ENCODE results near the gene ENGASE. TPM values are rescaled to one million over a fixed set of nuclear protein-coding genes. Genes with fewer than 3 reads are reported as not detected.

The ENGASE gene
- total RNA-seq, 1 donor from 2014 or later, result 38.4 TPM

DNA sequence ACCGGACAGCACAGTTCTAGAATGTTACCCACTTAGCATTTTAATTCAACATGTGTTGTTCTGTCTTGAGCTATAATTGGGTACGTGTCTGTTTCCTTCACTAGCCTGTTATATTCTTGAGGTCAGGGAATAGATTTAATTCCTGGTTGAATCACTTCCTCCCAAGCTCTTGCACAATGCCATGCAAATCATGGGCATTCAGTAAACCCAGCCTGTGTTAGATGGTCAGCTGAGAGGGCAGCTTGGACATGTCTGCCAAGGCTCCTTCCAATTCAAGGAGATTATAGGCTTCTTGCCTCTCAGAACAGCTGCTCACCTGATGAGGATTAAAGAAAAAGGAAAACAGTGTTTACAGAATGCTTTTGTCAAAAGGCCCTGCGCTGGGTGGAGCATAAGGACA is 38.0 kb upstream of the ENGASE start:
- Mint-ChIP-seq H3K9me3 (ENCODE audit: unreplicated experiment) (no peaks in the 10 kb centered on the region), H3K36me3 (ENCODE audit: unreplicated experiment) (peaks cover 26% of the 10 kb centered on the region), H3K4me3 (ENCODE audit: unreplicated experiment) (no peak overlapping the region), H3K27me3 (ENCODE audit: unreplicated experiment) (peaks cover 3% of the 10 kb centered on the region), H3K27ac (ENCODE audit: unreplicated experiment) (peak overlapping the region; percentile 58), H3K4me1 (ENCODE audit: unreplicated experiment) (peaks cover 55% of the 10 kb centered on the region)
- DNase-seq (ENCODE audit: extremely low spot score, unreplicated experiment), result no peak
- TF ChIP-seq, protein P1, sequence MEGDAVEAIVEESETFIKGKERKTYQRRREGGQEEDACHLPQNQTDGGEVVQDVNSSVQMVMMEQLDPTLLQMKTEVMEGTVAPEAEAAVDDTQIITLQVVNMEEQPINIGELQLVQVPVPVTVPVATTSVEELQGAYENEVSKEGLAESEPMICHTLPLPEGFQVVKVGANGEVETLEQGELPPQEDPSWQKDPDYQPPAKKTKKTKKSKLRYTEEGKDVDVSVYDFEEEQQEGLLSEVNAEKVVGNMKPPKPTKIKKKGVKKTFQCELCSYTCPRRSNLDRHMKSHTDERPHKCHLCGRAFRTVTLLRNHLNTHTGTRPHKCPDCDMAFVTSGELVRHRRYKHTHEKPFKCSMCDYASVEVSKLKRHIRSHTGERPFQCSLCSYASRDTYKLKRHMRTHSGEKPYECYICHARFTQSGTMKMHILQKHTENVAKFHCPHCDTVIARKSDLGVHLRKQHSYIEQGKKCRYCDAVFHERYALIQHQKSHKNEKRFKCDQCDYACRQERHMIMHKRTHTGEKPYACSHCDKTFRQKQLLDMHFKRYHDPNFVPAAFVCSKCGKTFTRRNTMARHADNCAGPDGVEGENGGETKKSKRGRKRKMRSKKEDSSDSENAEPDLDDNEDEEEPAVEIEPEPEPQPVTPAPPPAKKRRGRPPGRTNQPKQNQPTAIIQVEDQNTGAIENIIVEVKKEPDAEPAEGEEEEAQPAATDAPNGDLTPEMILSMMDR (IDR thresholded peaks at IDR 0.05), result no peak

DNA sequence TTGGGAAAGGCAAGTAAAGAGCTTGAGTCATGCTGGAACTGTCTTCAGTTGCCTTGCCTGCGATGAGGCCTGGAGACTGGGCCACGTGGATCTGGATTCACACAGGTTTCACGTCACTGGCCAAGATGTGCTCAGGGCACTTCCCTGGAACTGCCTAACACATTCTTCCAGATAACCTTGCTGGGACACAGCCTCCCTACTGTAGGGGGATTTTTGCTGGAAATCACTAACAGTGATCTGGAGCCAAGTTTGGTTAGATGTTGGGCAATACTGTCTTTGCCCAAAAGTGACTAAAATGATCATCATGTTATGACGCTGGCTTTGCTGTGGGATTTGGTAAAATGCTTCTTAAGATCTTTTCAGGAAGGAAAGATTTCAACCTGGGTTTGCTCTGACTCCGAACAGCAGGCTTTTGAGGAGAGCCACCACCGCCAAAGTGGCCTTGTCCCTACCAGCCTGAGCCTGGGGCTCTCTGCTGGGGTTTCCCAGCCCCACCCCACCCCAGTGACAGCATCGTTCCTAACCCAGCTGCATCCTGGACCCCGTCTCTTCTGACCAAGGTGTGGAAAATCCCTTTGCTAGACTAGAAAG is 36.0 kb upstream of the ENGASE start:
- no peak overlapping the region for H3K27ac Mint-ChIP-seq (ENCODE audit: unreplicated experiment)
- H3K4me3 Mint-ChIP-seq (ENCODE audit: unreplicated experiment), result no peak overlapping the region
- no peak for DNase-seq (ENCODE audit: extremely low spot score, unreplicated experiment)
- peaks cover 19% of the 10 kb centered on the region for H3K36me3 Mint-ChIP-seq (ENCODE audit: unreplicated experiment)
- no peaks in the 10 kb centered on the region for H3K9me3 Mint-ChIP-seq (ENCODE audit: unreplicated experiment)
- H3K4me1 Mint-ChIP-seq (ENCODE audit: unreplicated experiment), result peaks cover 37% of the 10 kb centered on the region
- no peaks in the 10 kb centered on the region for H3K27me3 Mint-ChIP-seq (ENCODE audit: unreplicated experiment)
- TF ChIP-seq, protein P1 (IDR thresholded peaks at IDR 0.05), result no peak

DNA sequence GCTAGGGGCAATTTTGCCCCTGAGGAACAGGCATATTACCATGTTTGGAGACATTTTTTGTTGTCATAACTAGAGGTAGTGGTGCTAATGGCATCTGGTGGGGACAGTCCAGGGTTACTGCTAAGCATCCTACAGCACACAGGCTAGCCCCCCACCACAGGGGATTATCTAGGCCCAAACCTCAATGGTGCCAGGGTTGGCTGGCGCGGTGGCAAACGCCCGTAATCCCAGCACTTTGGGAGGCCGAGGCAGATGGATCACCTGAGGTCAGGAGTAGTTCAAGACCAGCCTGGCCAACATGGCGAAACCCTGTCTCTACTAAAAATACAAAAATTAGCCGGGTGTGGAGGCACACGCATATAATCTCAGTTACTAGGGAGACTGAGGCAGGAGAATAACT is 35.5 kb upstream of the ENGASE start:
- no peak overlapping the region for H3K27ac Mint-ChIP-seq (ENCODE audit: unreplicated experiment)
- TF ChIP-seq, protein P1 (IDR thresholded peaks at IDR 0.05), result no peak
- H3K9me3 Mint-ChIP-seq (ENCODE audit: unreplicated experiment), result no peaks in the 10 kb centered on the region
- H3K4me1 Mint-ChIP-seq (ENCODE audit: unreplicated experiment), result peaks cover 32% of the 10 kb centered on the region
- H3K4me3 Mint-ChIP-seq (ENCODE audit: unreplicated experiment), result no peak overlapping the region
- no peak for DNase-seq (ENCODE audit: extremely low spot score, unreplicated experiment)
- H3K27me3 Mint-ChIP-seq (ENCODE audit: unreplicated experiment), result no peaks in the 10 kb centered on the region
- peaks cover 19% of the 10 kb centered on the region for H3K36me3 Mint-ChIP-seq (ENCODE audit: unreplicated experiment)

DNA sequence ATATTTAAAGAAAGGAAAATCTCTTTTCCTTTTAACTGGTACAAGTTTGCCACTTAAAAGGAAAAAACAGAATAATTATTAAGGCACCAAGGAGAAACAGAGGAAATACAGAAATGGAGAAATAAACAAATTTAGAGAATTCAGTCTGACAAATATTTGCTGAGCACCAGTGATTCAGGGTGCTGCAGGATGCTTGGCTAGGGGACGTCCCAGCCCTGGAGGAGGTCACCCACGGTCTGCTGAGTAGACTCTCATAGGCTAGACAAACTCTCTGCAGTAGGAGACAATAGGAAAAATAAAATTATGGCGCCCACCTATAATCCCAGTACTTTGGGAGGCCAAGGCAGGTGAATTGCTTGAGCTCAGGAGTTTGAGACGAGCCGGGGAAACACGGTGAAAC is 34.7 kb upstream of the ENGASE start:
- DNase-seq (ENCODE audit: extremely low spot score, unreplicated experiment), result no peak
- H3K36me3 Mint-ChIP-seq (ENCODE audit: unreplicated experiment), result peaks cover 23% of the 10 kb centered on the region
- H3K9me3 Mint-ChIP-seq (ENCODE audit: unreplicated experiment), result no peaks in the 10 kb centered on the region
- TF ChIP-seq, protein P1 (IDR thresholded peaks at IDR 0.05), result no peak
- no peak overlapping the region for H3K4me3 Mint-ChIP-seq (ENCODE audit: unreplicated experiment)
- H3K27ac Mint-ChIP-seq (ENCODE audit: unreplicated experiment), result no peak overlapping the region
- peaks cover 28% of the 10 kb centered on the region for H3K4me1 Mint-ChIP-seq (ENCODE audit: unreplicated experiment)
- H3K27me3 Mint-ChIP-seq (ENCODE audit: unreplicated experiment), result peaks cover 3% of the 10 kb centered on the region

DNA sequence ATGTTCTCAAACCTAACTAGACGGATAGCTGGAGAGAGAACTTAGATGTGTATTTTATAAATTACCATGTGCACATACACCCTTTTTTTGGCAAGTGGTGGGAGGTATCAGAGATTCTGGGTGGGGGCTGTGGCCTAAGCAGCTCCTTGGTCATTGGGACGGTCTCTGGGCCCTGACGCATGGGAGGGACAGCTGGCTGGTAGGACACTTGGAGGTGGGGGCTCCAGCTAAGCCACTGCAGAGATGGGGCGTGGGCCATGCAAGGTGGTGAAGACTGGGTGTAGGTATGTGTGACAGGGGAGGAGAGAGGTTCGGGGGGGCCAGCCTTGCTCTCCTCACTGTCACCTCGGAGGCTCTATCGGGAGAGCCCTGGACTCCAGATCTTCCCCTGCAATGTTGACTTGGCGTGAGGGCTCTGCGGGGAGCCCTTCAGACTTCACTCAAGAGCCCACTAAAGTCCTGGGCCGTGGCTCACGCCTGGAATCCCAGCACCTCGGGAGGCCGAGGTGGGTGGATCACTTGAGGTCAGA is 33.5 kb upstream of the ENGASE start:
- Mint-ChIP-seq H3K27ac (ENCODE audit: unreplicated experiment) (no peak overlapping the region), H3K9me3 (ENCODE audit: unreplicated experiment) (no peaks in the 10 kb centered on the region), H3K27me3 (ENCODE audit: unreplicated experiment) (peaks cover 3% of the 10 kb centered on the region), H3K4me3 (ENCODE audit: unreplicated experiment) (no peak overlapping the region), H3K36me3 (ENCODE audit: unreplicated experiment) (peaks cover 30% of the 10 kb centered on the region), H3K4me1 (ENCODE audit: unreplicated experiment) (peaks cover 29% of the 10 kb centered on the region)
- DNase-seq (ENCODE audit: extremely low spot score, unreplicated experiment), result no peak
- TF ChIP-seq, protein P1 (IDR thresholded peaks at IDR 0.05), result no peak
